Stimulated activated CD8-positive, alpha-beta memory T cell treated with anti-CD3 and anti-CD28 coated beads, Interleukin-15, amount 100 ng/mL, for 4 hours (primary cell): ENCODE results near the gene SP9.

Experiments
- DNase-seq, 2 donors: peaks; one replicate each; pipeline ENCODE4 v3.0.0-alpha.2; 2020; ENCODE audit warnings: low read depth in 2 of 2

The SP9 gene

GRCh38 chr2:174334781-174335251 lies at the start of gene SP9:
TSS of gene SP9 (plus strand) at chr2:174334954. CDS start at chr2:174335093, 139 bp downstream.
- no peak for DNase-seq

GRCh38 chr2:174286172-174286571 lies 48.6 kb upstream of the SP9 start:
- DNase-seq: no peak

- DNase-seq: no peak
Observed at GRCh38 chr2:174292908-174293307, 41.8 kb upstream of the SP9 start.

DNA sequence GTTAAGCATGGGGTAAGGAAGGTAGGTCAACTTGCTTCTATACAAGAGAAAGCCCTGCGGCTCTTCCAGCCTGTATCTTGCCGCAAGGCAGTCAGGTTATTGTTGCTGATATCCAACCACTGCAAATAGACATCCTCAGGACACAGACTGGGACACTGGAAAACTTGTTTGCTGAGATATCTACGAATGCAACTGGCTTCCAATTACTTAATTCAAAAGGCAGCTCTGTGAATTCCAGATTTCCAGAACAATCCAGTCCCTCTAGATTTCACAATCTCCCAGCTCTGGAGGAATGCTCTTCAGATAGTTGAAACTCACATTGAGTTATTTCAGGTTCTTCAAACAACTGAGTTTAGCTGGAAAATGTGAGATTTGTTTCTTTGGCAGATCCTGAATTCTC lies 34.6 kb upstream of the SP9 start:
- no peak for DNase-seq

- DNase-seq: no peak
Observed at GRCh38 chr2:174312581-174313234, 22.0 kb upstream of the SP9 start.

- no peak for DNase-seq
Observed at GRCh38 chr2:174322149-174322548, 12.6 kb upstream of the SP9 start.

- no peak for DNase-seq
Observed at GRCh38 chr2:174322746-174323145, 12.0 kb upstream of the SP9 start.

GRCh38 chr2:174324530-174324929 lies 10.2 kb upstream of the SP9 start:
- no peak for DNase-seq

DNA sequence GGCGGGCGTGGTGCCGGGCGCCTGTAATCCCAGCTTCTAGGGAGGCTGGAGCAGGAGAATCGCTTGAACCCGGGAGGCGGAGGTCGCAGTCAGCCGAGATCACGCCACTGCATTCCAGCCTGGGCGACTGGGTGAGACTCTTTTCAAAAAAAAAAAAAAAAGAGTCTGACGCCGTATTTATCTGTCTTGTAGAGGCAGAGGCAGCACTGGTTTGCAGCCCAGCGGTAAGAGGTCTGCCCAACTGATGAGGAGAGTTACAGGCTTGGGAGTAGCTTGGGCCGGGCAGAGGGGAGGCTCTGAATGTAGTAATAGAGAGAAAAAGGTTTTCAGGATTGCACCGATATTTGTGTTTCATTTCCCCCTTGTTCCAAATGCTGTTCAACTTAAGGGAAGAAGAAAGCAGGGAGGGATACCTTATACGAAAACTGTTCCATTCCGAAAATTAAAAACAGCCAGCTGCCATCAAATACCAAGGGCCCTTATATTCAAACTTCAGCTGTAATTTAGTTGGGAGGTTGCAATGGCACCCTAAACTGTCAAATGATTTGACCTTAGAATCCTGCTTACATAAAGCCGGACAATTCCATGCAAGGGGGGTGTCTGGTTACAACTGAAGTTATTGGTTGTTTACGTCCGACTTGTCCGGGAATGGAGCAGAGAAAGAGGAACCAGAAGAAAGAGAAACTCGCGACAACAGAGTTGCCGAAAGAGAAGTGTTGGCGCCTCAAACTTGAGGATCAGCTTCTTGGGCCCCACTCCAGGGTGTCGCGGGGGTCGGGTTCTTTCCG lies 9.2 kb upstream of the SP9 start:
- no peak for DNase-seq

- DNase-seq: no peak
Observed at GRCh38 chr2:174326161-174327020, 8.4 kb upstream of the SP9 start.

GRCh38 chr2:174327021-174327840 lies 7.5 kb upstream of the SP9 start:
- DNase-seq: no peak

- DNase-seq: no peak
Observed at GRCh38 chr2:174327841-174328113, 7.0 kb upstream of the SP9 start.

DNA sequence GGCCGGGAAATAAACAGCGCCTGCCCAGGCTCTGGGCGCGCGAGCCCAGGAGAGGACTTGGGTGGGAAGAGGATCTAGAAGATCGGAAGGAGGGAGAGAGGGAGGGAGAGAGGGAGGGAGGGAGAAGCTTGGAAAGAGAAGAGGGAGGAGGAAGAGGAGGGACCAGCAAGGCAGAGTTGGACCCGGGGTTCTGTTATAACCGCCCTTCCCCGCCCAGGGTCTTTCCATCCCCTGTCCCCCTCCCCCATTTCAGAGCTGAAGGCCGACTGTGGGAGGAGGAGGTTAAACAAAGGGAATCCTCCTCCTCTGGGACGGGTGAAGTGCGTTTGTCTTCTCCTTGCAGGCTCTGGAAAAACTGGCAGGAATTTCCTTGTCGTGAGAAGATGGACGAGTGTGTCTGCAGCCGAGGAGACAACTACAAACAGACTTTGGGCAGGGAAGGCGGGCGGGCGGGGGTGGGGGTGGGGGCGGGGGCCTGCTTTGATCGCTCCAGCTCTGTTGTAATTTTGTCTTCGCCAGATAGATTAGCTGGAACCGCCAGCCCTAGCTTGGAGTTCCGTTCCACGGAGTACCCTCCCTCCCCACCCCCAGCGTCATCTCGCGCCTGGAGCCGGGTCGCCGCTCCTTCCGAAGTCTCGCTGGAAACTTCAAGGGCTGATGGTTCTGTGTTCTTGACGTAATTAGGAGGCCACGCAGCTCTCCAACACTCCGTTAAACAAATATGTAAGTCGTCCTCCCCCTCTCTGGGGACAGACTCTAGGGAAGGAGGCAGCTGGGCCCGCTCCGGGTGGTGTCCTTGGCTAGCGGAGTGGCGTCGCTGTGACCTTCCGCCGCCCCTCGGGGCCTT lies 6.4 kb upstream of the SP9 start:
- no peak for DNase-seq

DNA sequence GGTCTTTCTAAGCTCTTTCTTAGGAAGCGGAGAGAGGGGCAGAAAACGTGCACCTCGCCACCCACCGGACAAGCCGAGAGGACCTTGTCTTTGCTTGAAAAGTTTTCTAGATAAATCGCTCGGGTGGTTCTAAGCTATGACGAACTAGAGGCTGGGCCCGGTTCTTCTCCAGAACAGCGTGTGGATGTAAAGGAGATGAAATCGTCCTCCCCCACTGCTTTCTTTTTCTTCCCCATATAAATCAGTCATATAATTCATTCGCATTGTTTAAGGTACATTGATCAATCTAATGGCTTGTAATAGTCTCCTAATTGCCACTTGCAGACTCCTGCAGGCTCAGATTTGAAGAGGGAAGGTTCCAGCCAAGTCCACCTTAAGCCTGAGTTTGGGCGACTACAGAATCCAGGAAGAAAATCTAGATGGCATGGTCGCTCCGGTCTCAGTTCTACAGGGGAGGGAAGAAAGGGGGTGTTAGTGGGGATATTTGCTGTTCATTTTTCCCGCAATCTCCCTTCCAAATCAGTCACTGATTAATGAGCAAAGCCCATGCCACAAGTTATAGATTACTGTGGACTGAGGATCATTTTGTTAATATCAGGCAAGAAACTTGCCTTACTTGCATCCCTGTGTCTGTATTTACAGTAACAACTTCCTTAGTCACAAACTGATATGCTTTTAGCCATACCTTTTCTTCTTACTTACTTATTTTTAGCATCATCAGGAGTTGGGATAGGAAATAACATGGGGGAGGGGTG lies 5.6 kb upstream of the SP9 start:
- DNase-seq: no peak

- no peak for DNase-seq
Observed at GRCh38 chr2:174330945-174331594, 3.7 kb upstream of the SP9 start.

- DNase-seq: no peak
Observed at GRCh38 chr2:174331595-174332216, 3.0 kb upstream of the SP9 start.

- DNase-seq: no peak
Observed at GRCh38 chr2:174332217-174332963, 2.4 kb upstream of the SP9 start.

GRCh38 chr2:174333017-174333371 lies 1.8 kb upstream of the SP9 start:
- no peak for DNase-seq
